HEK293 (cell line): ENCODE data around the gene VGLL2.

Experiments used
- CTCF ChIA-PET: fragments of 350-600 bp; formaldehyde crosslinking; extraction: SDS; loops from one replicate; lab custom pipeline; 2021; ENCODE audit warnings: antibody characterized with exemption; lab: Yijun Ruan, JAX
- POLR2A ChIA-PET: fragments of 300-600 bp; formaldehyde crosslinking; extraction: SDS; loops from one replicate; lab custom pipeline; 2020; ENCODE audit warnings: antibody characterized with exemption, inconsistent platforms; lab: Yijun Ruan, JAX
- H3K27ac ChIP-seq: fragments of 200-500 bp; sonication (Bioruptor generic); 2 replicates; pipeline ENCODE4 v1.5.1; 2014; ENCODE audit warnings: low read depth, low read length, control low read depth, inconsistent platforms; ENCODE audit errors: extremely low read depth
- H3K36me3 ChIP-seq, 2 experiments: fragments of 200-500 bp in 1 of 2; sonication (Bioruptor generic) in 1 of 2; 1 replicate in 1 of 2; 2 replicates in 1 of 2; pipeline ENCODE4 v1.5.1; 2014 to 2017; ENCODE audit warnings: inconsistent platforms in 2 of 2, low read length in 2 of 2; ENCODE audit not compliant: control insufficient read depth in 2 of 2, insufficient read depth in 1 of 2
- H3K4me1 ChIP-seq: fragments of 200-500 bp; sonication (Bioruptor generic); 2 replicates; pipeline ENCODE4 v1.5.1; 2014; ENCODE audit warnings: mild to moderate bottlenecking, low read length, inconsistent platforms; ENCODE audit not compliant: control insufficient read depth, insufficient read depth
- H3K4me3 ChIP-seq: 2 replicates; pipeline ENCODE4 v1.5.1; 2011; ENCODE audit warnings: low read depth, mild to moderate bottlenecking, control low read depth, low read length, moderate library complexity
- H3K9me3 ChIP-seq: fragments of 200-500 bp; sonication (Bioruptor generic); 2 replicates; pipeline ENCODE4 v1.5.1; 2014; ENCODE audit warnings: low read depth, low read length, inconsistent platforms; ENCODE audit not compliant: control insufficient read depth, insufficient read depth
- SALL2 ChIP-seq: fragments of 450-650 bp; formaldehyde crosslinking; IDR thresholded peaks from 2 replicates; pipeline ENCODE4 v1.5.0; 2017; ENCODE audit warnings: missing biosample characterization, mild to moderate bottlenecking, missing genetic modification characterization, borderline replicate concordance
- YY1 ChIP-seq: fragments of 450-650 bp; formaldehyde crosslinking; IDR thresholded peaks from 2 replicates; pipeline ENCODE4 v1.5.1; 2018; ENCODE audit warnings: missing biosample characterization, missing genetic modification characterization
- ZBTB17 ChIP-seq: fragments of 450-650 bp; formaldehyde crosslinking; IDR thresholded peaks from 2 replicates; pipeline ENCODE4 v1.5.1; 2016; ENCODE audit warnings: missing biosample characterization, missing genetic modification characterization
- ZBTB20 ChIP-seq: fragments of 450-650 bp; formaldehyde crosslinking; IDR thresholded peaks from 2 replicates; pipeline ENCODE4 v1.5.1; 2016; ENCODE audit warnings: missing biosample characterization, missing genetic modification characterization
- ZBTB21 ChIP-seq: fragments of 450-650 bp; formaldehyde crosslinking; IDR thresholded peaks from 2 replicates; pipeline ENCODE4 v1.5.1; 2017; ENCODE audit warnings: missing biosample characterization, missing genetic modification characterization
- ZEB2 ChIP-seq: fragments of 450-650 bp; formaldehyde crosslinking; IDR thresholded peaks from 2 replicates; pipeline ENCODE4 v1.5.1; 2016; ENCODE audit warnings: missing biosample characterization, missing genetic modification characterization
- ZFHX2 ChIP-seq: fragments of 450-650 bp; formaldehyde crosslinking; conservative IDR thresholded peaks from 2 replicates; pipeline ENCODE4 v1.5.1; 2016; ENCODE audit warnings: missing biosample characterization, missing genetic modification characterization
- ZNF24 ChIP-seq: fragments of 450-650 bp; formaldehyde crosslinking; IDR thresholded peaks from 2 replicates; pipeline ENCODE4 v1.5.1; 2016; ENCODE audit warnings: missing biosample characterization, missing genetic modification characterization
- ZNF335 ChIP-seq: fragments of 450-650 bp; formaldehyde crosslinking; conservative IDR thresholded peaks from 2 replicates; pipeline ENCODE4 v1.5.1; 2016; ENCODE audit warnings: missing biosample characterization, missing genetic modification characterization
- ZNF366 ChIP-seq: fragments of 450-650 bp; formaldehyde crosslinking; conservative IDR thresholded peaks from 2 replicates; pipeline ENCODE4 v1.5.1; 2016; ENCODE audit warnings: missing biosample characterization, missing genetic modification characterization
- ZNF548 ChIP-seq: fragments of 450-650 bp; formaldehyde crosslinking; IDR thresholded peaks from 2 replicates; pipeline ENCODE4 v1.5.1; 2016; ENCODE audit warnings: missing biosample characterization, missing genetic modification characterization
- ZNF629 ChIP-seq: fragments of 450-650 bp; formaldehyde crosslinking; IDR thresholded peaks from 2 replicates; pipeline ENCODE4 v1.5.1; 2017; ENCODE audit warnings: missing biosample characterization, missing genetic modification characterization
- ZNF654 ChIP-seq: fragments of 450-650 bp; formaldehyde crosslinking; IDR thresholded peaks from 2 replicates; pipeline ENCODE4 v1.5.1; 2016; ENCODE audit warnings: low read depth, missing biosample characterization, missing genetic modification characterization
- TF ChIP-seq, protein P1 (sequence below): fragments of 450-650 bp; formaldehyde crosslinking; IDR thresholded peaks from 2 replicates; pipeline ENCODE4 v1.5.1; 2016; ENCODE audit warnings: missing biosample characterization, missing genetic modification characterization
- TF ChIP-seq, protein P2 (sequence below): fragments of 450-650 bp; formaldehyde crosslinking; IDR thresholded peaks from 2 replicates; pipeline ENCODE4 v1.5.1; 2016; ENCODE audit warnings: missing biosample characterization, missing genetic modification characterization
- TF ChIP-seq, protein P3 (sequence below): fragments of 450-650 bp; formaldehyde crosslinking; IDR thresholded peaks from 2 replicates; pipeline ENCODE4 v1.5.1; 2016; ENCODE audit warnings: missing biosample characterization, missing genetic modification characterization

Gene VGLL2

DNA sequence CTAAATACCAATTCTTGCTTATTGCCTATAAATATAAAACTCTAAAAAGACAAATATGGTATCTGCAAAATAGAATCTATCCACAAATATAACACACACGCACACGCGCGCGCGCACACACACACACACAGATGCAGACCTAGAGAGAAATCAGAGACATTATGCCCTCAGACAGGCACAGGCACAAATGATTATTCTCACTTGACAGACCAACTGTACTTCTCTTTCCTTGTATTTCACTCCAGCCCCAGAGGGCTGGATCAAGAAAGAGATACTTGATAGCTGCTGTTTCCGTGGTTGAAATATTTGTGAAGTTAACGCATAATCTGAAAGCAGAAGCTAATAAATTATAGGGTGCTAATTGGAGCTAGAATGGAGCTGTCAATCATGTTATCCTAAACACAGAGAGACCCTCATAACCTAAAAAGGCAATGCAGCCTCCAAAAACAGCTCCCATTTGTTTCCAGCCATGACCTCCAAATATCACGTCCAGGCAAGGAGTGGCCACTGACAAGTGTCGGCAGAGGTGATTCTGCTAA is 11.5 kb downstream of the VGLL2 start:
- Histone ChIP-seq H3K36me3 (no peaks in the 10 kb centered on the region), H3K9me3 (no peaks in the 10 kb centered on the region), H3K4me1 (no peaks in the 10 kb centered on the region; the same call in 1 of the 2 replicates), H3K4me3 (no peak overlapping the region), H3K27ac (no peak overlapping the region)
- TF ChIP-seq, protein P1, sequence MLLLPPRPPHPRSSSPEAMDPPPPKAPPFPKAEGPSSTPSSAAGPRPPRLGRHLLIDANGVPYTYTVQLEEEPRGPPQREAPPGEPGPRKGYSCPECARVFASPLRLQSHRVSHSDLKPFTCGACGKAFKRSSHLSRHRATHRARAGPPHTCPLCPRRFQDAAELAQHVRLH: no peak
- no peak for TF ChIP-seq YY1
- POLR2A ChIA-PET: no interaction called here
- CTCF ChIA-PET: no interaction called here

DNA sequence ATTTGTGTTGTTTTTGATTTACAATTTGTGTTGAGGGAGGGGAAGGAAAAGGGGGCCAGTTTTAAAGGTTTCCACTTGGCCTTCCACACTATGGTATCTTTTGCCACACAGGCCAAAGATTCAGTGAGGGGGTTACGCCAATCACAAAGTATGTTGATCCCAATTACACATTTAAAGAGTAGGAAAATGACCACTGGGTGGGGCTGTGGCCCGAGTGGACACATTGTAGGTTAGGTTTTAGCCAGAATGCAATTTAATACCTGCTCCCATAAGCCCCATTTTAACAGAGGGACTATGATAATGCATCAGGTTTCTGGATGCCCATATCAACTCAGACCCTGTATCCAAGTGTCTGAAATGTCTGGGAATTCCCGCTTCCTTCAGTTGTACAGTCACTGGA is 15.6 kb downstream of the VGLL2 start:
- ChIA-PET CTCF (interaction anchor here (0.6 to 1.7 kb wide), 3 partner anchors 13 to 277 kb away, joined by 3 to 6 read pairs (median 3); no protein-coding TSS in a partner anchor), POLR2A (no interaction called here)
- Histone ChIP-seq H3K27ac (no peak overlapping the region), H3K4me1 (no peaks in the 10 kb centered on the region), H3K9me3 (no peaks in the 10 kb centered on the region), H3K4me3 (no peak overlapping the region), H3K36me3 (no peaks in the 10 kb centered on the region)
- TF ChIP-seq SALL2 (tag by site-specific recombination) (no peak), ZNF654 (0 out of 2 replicates have a peak, but pooled peaks have one; percentile 2)

DNA sequence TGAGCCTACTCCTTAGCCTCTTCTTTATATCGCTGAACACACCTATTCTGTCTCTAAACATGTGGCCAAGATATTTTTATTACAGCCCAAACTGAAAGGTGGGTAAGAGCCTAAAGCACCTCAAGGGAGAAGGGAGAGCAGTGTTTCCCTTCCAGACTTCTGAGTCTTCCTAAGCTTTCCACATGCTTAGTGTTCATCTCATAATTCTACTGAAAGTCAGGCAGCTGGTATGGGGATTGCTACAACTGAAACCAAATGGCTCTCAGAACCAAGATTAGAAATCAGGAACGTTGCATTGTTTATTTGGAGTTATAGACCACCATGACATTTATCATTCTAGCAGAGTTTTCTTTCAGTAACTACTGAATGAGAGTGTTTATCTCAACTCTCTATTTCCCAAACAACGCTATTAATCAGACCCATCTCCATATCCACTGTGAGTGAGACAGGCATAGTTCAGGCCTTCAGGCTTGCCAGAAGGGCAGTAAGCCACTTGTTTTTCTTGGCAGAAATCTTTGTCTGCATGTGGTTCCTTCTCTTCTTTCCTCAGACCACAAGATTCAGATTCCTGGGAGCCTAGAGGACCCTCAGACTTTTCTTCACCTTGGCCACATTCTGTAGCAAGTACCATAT is 22.8 kb downstream of the VGLL2 start:
- Histone ChIP-seq H3K4me1 (0 out of 2 replicates have a peak, but pooled peaks cover 5% of the 10 kb centered on the region), H3K9me3 (no peaks in the 10 kb centered on the region), H3K4me3 (no peak overlapping the region), H3K36me3 (no peaks in the 10 kb centered on the region), H3K27ac (no peak overlapping the region)
- CTCF ChIA-PET: interaction anchor here (1.3 kb wide), 1 partner anchor 9 kb away, joined by 3 read pairs; no protein-coding TSS in a partner anchor
- POLR2A ChIA-PET: no interaction called here
- TF ChIP-seq YY1 (no peak), ZNF24 (tag by site-specific recombination) (no peak), ZBTB20 (tag by site-specific recombination) (peak; percentile 76), ZNF335 (tag by site-specific recombination) (peak; percentile 63)

DNA sequence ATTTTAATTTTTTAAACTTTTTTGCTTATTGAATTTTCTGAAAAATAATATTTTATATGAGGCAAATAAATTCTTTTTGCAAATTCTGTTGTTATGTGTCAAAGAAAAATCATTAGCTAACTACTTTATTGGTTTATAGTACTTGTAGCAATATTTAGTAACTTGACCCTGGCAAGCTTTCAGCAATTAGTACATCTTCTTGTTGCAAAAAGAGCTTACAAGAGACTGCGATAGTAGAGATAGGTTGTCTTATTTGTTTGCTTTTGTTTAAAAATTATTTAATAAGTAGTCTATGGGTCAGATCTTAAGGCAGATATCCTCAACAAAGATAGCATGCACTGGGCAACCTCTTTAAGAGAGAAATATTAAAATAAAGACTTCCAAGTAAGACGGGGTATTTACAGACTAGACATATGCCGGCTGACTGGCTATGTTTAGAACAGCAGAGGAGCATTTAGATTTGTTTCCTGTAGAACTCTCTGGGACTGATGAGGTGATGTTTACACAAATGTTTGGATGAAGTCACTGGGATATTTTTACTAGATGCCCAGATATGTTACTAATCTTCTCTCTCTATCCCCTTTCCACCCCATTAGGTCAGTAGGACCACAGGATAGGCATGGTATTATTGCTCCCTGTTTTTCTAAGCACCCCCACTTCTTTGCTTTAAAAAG is 25.0 kb downstream of the VGLL2 start:
- Histone ChIP-seq H3K9me3 (no peaks in the 10 kb centered on the region), H3K27ac (no peak overlapping the region), H3K36me3 (no peaks in the 10 kb centered on the region), H3K4me1 (0 out of 2 replicates have a peak, but pooled peaks cover 5% of the 10 kb centered on the region), H3K4me3 (no peak overlapping the region)
- 0 out of 2 replicates have a peak, but pooled peaks have one; percentile 11 for TF ChIP-seq ZNF366 (tag by site-specific recombination)
- TF ChIP-seq, protein P2, sequence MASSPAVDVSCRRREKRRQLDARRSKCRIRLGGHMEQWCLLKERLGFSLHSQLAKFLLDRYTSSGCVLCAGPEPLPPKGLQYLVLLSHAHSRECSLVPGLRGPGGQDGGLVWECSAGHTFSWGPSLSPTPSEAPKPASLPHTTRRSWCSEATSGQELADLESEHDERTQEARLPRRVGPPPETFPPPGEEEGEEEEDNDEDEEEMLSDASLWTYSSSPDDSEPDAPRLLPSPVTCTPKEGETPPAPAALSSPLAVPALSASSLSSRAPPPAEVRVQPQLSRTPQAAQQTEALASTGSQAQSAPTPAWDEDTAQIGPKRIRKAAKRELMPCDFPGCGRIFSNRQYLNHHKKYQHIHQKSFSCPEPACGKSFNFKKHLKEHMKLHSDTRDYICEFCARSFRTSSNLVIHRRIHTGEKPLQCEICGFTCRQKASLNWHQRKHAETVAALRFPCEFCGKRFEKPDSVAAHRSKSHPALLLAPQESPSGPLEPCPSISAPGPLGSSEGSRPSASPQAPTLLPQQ (tag by site-specific recombination): 0 out of 2 replicates have a peak, but pooled peaks have one; percentile 28
- TF ChIP-seq ZFHX2 (tag by site-specific recombination): no peak
- TF ChIP-seq, protein P3, sequence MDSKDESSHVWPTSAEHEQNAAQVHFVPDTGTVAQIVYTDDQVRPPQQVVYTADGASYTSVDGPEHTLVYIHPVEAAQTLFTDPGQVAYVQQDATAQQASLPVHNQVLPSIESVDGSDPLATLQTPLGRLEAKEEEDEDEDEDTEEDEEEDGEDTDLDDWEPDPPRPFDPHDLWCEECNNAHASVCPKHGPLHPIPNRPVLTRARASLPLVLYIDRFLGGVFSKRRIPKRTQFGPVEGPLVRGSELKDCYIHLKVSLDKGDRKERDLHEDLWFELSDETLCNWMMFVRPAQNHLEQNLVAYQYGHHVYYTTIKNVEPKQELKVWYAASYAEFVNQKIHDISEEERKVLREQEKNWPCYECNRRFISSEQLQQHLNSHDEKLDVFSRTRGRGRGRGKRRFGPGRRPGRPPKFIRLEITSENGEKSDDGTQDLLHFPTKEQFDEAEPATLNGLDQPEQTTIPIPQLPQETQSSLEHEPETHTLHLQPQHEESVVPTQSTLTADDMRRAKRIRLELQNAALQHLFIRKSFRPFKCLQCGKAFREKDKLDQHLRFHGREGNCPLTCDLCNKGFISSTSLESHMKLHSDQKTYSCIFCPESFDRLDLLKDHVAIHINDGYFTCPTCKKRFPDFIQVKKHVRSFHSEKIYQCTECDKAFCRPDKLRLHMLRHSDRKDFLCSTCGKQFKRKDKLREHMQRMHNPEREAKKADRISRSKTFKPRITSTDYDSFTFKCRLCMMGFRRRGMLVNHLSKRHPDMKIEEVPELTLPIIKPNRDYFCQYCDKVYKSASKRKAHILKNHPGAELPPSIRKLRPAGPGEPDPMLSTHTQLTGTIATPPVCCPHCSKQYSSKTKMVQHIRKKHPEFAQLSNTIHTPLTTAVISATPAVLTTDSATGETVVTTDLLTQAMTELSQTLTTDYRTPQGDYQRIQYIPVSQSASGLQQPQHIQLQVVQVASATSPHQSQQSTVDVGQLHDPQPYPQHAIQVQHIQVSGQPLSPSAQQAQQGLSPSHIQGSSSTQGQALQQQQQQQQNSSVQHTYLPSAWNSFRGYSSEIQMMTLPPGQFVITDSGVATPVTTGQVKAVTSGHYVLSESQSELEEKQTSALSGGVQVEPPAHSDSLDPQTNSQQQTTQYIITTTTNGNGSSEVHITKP (tag by site-specific recombination): peak; percentile 39
- TF ChIP-seq ZNF548 (tag by site-specific recombination): no peak
- 0 out of 2 replicates have a peak, but pooled peaks have one; percentile 27 for TF ChIP-seq ZEB2 (tag by site-specific recombination)
- TF ChIP-seq ZBTB21 (tag by site-specific recombination): peak; percentile 38; the same call in 1 of the 2 replicates
- 0 out of 2 replicates have a peak, but pooled peaks have one; percentile 26 for TF ChIP-seq ZNF629 (tag by site-specific recombination)
- 0 out of 2 replicates have a peak, but pooled peaks have one; percentile 13 for TF ChIP-seq ZBTB17 (tag by site-specific recombination)
- ChIA-PET CTCF (interaction anchor here (0.6 to 1.1 kb wide), 4 partner anchors 14 to 322 kb away, joined by 3 to 4 read pairs (median 3); no protein-coding TSS in a partner anchor), POLR2A (no interaction called here)
